Hematopoietic multipotent progenitor cell (in vitro differentiated cells): ENCODE results near the gene TMEM164. TPM values are rescaled to one million over a fixed set of nuclear protein-coding genes. Genes with fewer than 3 reads are reported as not detected.

Experiments used
- DNase-seq, 3 donors: peaks; one replicate each; pipeline ENCODE4 v3.0.0-alpha.2; 2011 to 2015; ENCODE audit warnings: low read depth in 2 of 3, low spot score in 2 of 3
- total RNA-seq: library from RNA; depleted of rRNA; stranded (reverse); fragments of >200 nt; gene quantifications from one replicate; pipeline ENCODE4 v1.2.3, GENCODE V29; 2012

TMEM164 gene
- total RNA-seq, 1 donor = 33.1 TPM

GRCh38 chrX:110188701-110189558 lies 186.0 kb downstream of the TMEM164 start:
- DNase-seq = peak in 1 of 3 donors; percentile 17

GRCh38 chrX:110192516-110192915 lies 189.6 kb downstream of the TMEM164 start:
- no peak for DNase-seq

- DNase-seq = no peak
Observed at GRCh38 chrX:110194977-110195376, 192.1 kb downstream of the TMEM164 start.

- DNase-seq = no peak
Observed at GRCh38 chrX:110201799-110202198, 198.9 kb downstream of the TMEM164 start.

GRCh38 chrX:110204986-110205385 lies 202.1 kb downstream of the TMEM164 start:
- DNase-seq = no peak

GRCh38 chrX:110208092-110208491 lies 205.2 kb downstream of the TMEM164 start:
- no peak for DNase-seq

GRCh38 chrX:110210417-110211139 lies 207.7 kb downstream of the TMEM164 start:
- no peak for DNase-seq

GRCh38 chrX:110211340-110211739 lies 208.4 kb downstream of the TMEM164 start:
- no peak for DNase-seq

GRCh38 chrX:110212299-110212698 lies 209.4 kb downstream of the TMEM164 start:
- no peak for DNase-seq

- DNase-seq = no peak
Observed at GRCh38 chrX:110213183-110213582, 210.3 kb downstream of the TMEM164 start.

GRCh38 chrX:110214684-110215083 lies 211.8 kb downstream of the TMEM164 start:
- no peak for DNase-seq

GRCh38 chrX:110215411-110215810 lies 212.5 kb downstream of the TMEM164 start:
- DNase-seq = no peak

GRCh38 chrX:110216027-110216426 lies 213.1 kb downstream of the TMEM164 start:
- no peak for DNase-seq

- no peak for DNase-seq
Observed at GRCh38 chrX:110218591-110218990, 215.7 kb downstream of the TMEM164 start.

- DNase-seq = no peak
Observed at GRCh38 chrX:110219920-110220319, 217.0 kb downstream of the TMEM164 start.

GRCh38 chrX:110222497-110223257 lies 219.8 kb downstream of the TMEM164 start:
- no peak for DNase-seq

GRCh38 chrX:110224926-110225617 lies 222.2 kb downstream of the TMEM164 start:
- no peak for DNase-seq

GRCh38 chrX:110226931-110227330 lies 224.0 kb downstream of the TMEM164 start:
- DNase-seq = no peak
